ENCODE data around the gene ACOX1.

The ACOX1 gene

GRCh38 chr17:75978938-75979704 lies at the start of gene ACOX1, which contains the start of gene TEN1:
ACOX1 (minus strand) TSS chr17:75979166; CDS start chr17:75979073, 93 bp downstream.
TEN1 (plus strand) TSS chr17:75979240; CDS start chr17:75986193, 6,953 bp downstream.
- DNase-seq (ENCODE audit: low read depth), result peak; percentile 94
- TF ChIP-seq, protein P1, sequence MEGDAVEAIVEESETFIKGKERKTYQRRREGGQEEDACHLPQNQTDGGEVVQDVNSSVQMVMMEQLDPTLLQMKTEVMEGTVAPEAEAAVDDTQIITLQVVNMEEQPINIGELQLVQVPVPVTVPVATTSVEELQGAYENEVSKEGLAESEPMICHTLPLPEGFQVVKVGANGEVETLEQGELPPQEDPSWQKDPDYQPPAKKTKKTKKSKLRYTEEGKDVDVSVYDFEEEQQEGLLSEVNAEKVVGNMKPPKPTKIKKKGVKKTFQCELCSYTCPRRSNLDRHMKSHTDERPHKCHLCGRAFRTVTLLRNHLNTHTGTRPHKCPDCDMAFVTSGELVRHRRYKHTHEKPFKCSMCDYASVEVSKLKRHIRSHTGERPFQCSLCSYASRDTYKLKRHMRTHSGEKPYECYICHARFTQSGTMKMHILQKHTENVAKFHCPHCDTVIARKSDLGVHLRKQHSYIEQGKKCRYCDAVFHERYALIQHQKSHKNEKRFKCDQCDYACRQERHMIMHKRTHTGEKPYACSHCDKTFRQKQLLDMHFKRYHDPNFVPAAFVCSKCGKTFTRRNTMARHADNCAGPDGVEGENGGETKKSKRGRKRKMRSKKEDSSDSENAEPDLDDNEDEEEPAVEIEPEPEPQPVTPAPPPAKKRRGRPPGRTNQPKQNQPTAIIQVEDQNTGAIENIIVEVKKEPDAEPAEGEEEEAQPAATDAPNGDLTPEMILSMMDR (conservative IDR thresholded peaks at IDR 0.05; ENCODE audit: control insufficient read depth, insufficient read depth, low read depth, low read length), result peak; percentile 1
- H3K4me3 ChIP-seq (ENCODE audit: control insufficient read depth, low read depth, low read length), result peak within 1 kb of the TSS; percentile 88

DNA sequence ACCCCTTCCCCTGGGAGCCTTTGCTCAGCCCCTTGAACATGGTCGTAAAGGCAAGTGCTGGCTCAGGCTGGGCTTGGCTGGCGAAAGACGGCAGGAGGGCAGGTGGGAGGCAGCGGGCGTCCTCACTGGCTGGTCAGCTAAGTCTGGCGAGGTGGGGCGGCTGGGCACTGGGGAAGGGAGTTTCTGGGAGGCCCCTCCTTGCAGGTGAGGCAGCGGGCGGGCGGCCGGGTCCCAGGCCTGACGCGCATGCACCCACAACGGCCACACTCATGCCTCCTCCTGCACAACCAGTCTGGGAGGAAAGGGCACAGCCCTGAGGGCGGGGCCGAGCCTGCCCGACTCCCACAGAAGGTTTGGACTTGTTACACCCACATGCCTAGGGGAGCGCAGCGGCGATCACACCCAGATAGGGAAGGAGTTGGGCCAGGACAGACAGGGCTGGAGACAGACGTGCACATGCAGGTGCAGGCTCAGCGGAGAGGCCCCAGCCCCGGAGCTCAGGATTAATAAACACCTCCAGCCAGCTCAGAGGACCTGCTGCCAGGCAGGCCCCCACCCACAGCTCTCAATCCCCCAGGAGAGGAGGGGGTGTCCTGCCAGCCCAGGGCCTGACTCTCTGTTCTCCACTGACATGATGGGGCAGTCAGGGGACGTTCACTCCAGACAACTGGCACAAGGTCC lies 48.3 kb upstream of the ACOX1 start, which contains the start of gene EVPL:
EVPL (minus strand) TSS at position 148 of the 681 bp plus-strand sequence; CDS start at position 40, 108 bp downstream.
- TF ChIP-seq, protein P1 (conservative IDR thresholded peaks at IDR 0.05; ENCODE audit: control insufficient read depth, insufficient read depth, low read depth, low read length), result no peak
- H3K4me3 ChIP-seq (ENCODE audit: control insufficient read depth, low read depth, low read length), result no peak within 1 kb of the TSS
- no peak for DNase-seq (ENCODE audit: low read depth)

GRCh38 chr17:76026714-76027158 lies 47.8 kb upstream of the ACOX1 start:
- no peak for DNase-seq (ENCODE audit: low read depth)
- H3K4me3 ChIP-seq (ENCODE audit: control insufficient read depth, low read depth, low read length), result no peak overlapping the region
- TF ChIP-seq, protein P1 (conservative IDR thresholded peaks at IDR 0.05; ENCODE audit: control insufficient read depth, insufficient read depth, low read depth, low read length), result no peak

DNA sequence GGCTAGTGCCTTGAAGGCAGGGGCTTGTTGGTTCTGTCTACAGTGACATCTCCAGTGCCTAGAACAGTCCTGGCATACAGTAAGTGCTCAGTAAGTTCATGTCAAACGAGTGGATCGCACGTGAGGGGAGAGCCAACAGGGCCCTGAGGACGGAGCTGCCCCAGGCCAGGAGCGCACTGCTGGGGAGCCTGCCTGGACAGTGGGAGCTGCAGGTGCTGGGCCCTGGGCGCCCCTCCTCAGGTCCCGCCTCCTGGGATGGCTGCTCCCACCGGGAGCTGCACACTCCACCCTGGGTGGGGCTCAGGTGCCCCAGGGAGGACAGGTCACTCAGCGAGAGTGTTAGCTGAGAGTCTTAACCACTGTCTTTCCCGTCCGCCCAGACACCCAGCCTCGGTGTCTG lies 46.3 kb upstream of the ACOX1 start:
- no peak overlapping the region for H3K4me3 ChIP-seq (ENCODE audit: control insufficient read depth, low read depth, low read length)
- TF ChIP-seq, protein P1 (conservative IDR thresholded peaks at IDR 0.05; ENCODE audit: control insufficient read depth, insufficient read depth, low read depth, low read length), result no peak
- no peak for DNase-seq (ENCODE audit: low read depth)

- H3K4me3 ChIP-seq (ENCODE audit: control insufficient read depth, low read depth, low read length), result no peak overlapping the region
- no peak for DNase-seq (ENCODE audit: low read depth)
- TF ChIP-seq, protein P1 (conservative IDR thresholded peaks at IDR 0.05; ENCODE audit: control insufficient read depth, insufficient read depth, low read depth, low read length), result no peak
These were observed 45.4 kb upstream of the ACOX1 start for GRCh38 chr17:76024353-76024752.

GRCh38 chr17:76023900-76024237 lies 44.9 kb upstream of the ACOX1 start:
- TF ChIP-seq, protein P1 (conservative IDR thresholded peaks at IDR 0.05; ENCODE audit: control insufficient read depth, insufficient read depth, low read depth, low read length), result no peak
- DNase-seq (ENCODE audit: low read depth), result no peak
- H3K4me3 ChIP-seq (ENCODE audit: control insufficient read depth, low read depth, low read length), result no peak overlapping the region

Data from fibroblast of mammary gland (primary cell).